HG03108 (cell line): Measurements from ENCODE around the gene PKD2L1.
A peak's percentile ranks its signal among the peaks of the same experiment; 100 is the strongest.
"Not testable (repeated sequence)": the region's sequence is repeated elsewhere in the genome, so short reads cannot be mapped to it uniquely, and the experiment has no call there.

Experiments
- ATAC-seq: cut with Tn5 transposase; IDR thresholded peaks from one replicate; pipeline ENCODE4 v1.9.1; 2021; ENCODE audit warnings: moderate library complexity; ENCODE audit not compliant: unreplicated experiment

PKD2L1 gene

GRCh38 chr10:100287756-100288155 is 42.3 kb downstream of the PKD2L1 start:
- no peak for ATAC-seq

DNA sequence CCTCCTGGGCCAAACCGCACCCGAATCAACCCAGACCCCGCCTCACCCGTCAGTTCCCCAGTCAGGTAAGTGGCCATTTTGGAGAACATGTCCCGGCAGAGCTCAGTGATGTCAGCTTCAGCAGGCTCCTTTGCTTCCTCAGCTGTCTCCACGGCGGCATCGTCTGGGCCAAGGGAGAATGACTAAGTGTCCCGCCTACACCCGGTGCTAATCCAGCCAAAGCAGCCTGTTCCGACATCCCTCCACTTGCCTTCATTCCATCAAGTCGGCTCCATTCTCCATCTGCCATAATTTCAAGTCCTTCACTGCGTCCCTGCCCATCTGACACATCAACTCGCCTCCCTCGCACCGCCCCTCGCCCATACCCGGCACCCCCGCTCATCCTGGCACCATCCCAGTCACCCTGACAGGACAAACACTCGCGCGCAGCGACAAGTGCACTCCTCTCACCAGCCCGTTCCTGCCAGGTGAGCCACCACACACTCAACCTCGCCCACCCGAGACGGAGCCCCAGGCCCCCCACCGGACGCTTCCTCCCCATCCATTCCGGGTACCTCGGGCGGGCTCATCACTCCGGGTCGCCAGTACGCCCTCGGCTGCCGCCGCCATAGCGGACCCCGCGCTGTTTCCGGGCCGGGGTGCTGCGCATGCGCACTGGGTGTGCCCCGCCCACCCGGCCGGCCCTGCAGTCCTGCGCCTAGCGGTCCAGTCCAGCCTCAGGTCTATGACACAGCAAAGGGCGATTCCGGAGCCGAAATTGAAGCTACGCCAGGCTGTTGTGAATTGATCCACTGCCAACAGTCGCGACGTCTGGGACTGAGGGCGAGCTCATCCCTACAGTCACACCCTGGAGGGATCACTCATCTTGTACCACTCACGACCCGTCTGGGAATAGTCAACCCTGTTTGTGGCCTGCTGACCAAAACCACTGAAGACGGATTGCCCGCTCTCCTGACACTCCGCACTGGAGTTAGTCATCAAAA is 43.7 kb downstream of the PKD2L1 start, which contains the start of gene BLOC1S2:
TSS of gene BLOC1S2 (minus strand) at position 630 of the 983 bp plus-strand sequence. CDS start at position 609, 21 bp downstream.
- ATAC-seq, result peak; percentile 82

DNA sequence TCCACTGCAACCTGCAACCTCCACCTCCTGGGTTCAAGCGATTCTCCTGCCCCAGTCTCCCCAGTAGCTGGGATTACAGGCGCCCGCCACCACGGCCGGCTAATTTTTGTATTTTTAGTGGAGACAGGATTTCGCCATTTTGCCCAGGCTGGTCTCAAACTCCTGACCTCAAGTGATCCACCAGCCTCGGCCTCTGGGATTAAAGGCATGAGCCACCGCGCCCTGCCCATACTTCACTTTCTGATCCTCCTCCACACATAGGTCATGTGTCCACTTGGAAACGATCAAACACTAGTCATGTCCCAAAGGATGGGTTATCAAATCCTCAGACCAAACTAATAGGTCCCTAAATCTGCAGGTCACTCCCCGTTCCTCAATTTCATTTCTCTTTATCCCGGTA is 44.7 kb downstream of the PKD2L1 start:
- ATAC-seq, result not testable (repeated sequence)

GRCh38 chr10:100282907-100283306 is 47.1 kb downstream of the PKD2L1 start:
- ATAC-seq, result no peak

GRCh38 chr10:100276971-100277370 is 53.1 kb downstream of the PKD2L1 start:
- not testable (repeated sequence) for ATAC-seq

- ATAC-seq, result peak; percentile 70
Measured at GRCh38 chr10:100267239-100268104, 62.6 kb downstream of the PKD2L1 start, which contains the start of gene CWF19L1. Gene CWF19L1 (minus strand): TSS chr10:100267638. CDS start chr10:100267593, 45 bp downstream.

GRCh38 chr10:100265821-100266485 is 64.1 kb downstream of the PKD2L1 start:
- ATAC-seq, result no peak

DNA sequence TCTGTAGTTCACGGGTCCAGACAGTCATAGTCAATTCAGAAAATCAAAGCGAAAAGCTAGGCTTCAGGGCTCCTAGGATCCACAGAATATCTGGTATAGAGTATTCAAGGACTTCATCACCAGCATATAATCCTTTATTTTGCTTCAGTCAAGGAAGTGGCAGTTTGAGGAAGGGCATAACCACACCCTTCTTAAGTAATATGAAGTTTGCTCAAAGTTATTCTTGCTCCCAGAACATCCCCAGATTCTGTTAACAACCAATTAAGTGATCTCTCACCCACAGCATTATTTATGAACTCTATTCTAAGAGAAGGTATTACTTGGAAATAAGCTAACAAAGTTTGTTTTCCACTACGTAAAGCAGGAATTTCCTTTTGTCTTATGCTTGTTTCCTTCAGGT is 75.8 kb downstream of the PKD2L1 start:
- ATAC-seq, result no peak

DNA sequence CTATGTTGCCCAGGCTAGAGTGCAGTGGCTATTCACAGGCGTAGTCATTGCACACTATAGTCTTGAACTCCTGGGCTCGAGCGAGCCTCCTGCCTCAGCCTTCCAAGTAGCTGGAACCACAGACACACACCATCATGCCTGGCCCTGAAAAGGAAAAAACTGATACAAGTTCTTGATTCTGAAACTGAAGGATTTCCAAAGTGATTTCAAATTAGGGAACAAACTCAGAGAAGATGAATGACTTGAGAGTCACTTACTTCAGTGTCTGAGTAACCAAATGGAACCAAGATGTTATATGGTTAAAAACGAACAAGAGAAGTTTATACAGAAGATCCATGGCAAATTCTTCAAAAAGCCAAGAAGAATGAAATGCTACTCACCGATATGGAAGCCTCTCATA is 77.0 kb downstream of the PKD2L1 start:
- ATAC-seq, result no peak

GRCh38 chr10:100248820-100249219 is 81.2 kb downstream of the PKD2L1 start:
- no peak for ATAC-seq

DNA sequence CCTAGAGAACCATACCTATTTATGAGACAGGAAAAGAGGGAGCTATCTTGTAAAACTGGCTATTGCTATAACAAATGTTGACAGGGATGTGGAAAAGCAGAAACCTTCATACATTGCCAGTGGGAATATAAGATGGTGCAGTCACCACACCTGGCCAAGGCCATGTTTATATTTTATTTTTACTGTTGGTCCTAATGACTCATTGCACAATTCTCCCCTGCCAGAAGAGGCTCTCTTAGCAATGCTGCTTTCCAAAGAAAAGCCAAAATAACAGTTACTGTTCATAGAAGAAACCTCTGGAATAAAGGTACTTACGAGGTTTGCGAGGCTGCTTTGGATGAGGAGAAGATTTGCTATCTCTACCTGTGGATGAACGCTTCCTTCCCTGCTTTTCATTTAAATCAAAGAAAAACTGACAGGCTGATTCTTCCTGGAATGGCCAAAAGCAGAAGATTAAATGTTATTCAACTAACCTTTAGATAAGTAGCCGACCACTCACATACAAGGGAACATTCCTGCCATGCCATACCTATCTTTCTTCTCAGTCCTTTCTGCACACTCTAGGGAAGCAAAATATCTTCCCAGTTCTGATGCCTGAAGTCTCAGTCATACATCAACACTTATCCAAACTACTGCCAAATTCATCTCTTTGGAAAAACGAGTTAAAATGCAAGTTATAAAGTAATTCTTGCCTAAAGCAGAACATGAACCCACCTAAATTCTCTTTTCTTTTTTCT is 84.4 kb downstream of the PKD2L1 start:
- no peak for ATAC-seq

- ATAC-seq, result no peak
Measured at GRCh38 chr10:100239851-100240250, 90.2 kb downstream of the PKD2L1 start.

GRCh38 chr10:100238429-100238828 is 91.6 kb downstream of the PKD2L1 start:
- no peak for ATAC-seq
